ENCODE measurements around the gene C16orf86. TPM values are rescaled to one million over a fixed set of nuclear protein-coding genes. Genes with fewer than 3 reads are reported as not detected.

The C16orf86 gene
- total RNA-seq, 4 donors from 2014 or later = 3.6 to 12.9 (median 5.0) TPM

DNA sequence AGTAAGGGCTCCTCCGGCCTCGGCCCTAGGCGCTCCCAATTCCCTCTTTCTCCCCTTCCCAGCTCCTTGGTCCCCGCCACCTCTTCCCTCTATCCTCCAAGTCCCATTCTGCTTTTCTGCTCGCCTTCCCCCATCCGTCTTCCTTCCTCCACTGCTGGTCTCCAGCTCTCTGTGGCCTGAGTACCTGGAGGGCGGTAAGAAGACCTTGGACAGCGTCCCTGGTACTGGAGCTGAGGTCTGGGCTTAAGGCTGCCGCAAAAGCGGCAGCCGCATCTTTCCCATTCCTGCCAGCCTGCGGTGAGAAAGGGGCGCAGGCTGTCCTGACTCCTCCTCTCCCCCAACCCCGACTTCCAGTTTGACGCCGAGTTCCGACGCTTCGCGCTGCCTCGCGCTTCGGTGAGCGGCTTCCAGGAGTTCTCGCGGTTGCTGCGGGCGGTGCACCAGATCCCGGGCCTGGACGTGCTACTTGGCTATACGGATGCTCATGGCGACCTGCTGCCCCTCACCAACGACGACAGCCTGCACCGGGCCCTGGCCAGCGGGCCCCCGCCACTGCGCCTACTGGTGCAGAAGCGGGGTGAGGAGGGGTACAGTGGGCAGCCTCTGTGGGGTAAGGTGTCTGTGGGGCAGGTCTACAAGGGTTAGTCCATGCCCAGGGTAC is 5.4 kb upstream of the C16orf86 start:
- Histone ChIP-seq H3K27me3 (no peaks in the 10 kb centered on the region), H3K36me3 (peaks cover 0 to 55% of the 10 kb centered on the region in 2 donors), H3K4me1 (peaks cover 0 to 47% (median 23%) of the 10 kb centered on the region in 3 donors), H3K9me3 (no peaks in the 10 kb centered on the region), H3K4me3 (peak overlapping the region; percentile 36 to 89), H3K27ac (peak overlapping the region; percentile 77 to 98 (median 96))
- ATAC-seq = no peak
- 0% methylated on average over 7 of the region's 39 CpGs; no CpG with 5 or more reads in 1 of the 2 donors for WGBS, 2 donors (ENCODE audit: low coverage in 1 of 2)
- TF ChIP-seq CTCF (IDR thresholded peaks at IDR 0.05) = no peak

DNA sequence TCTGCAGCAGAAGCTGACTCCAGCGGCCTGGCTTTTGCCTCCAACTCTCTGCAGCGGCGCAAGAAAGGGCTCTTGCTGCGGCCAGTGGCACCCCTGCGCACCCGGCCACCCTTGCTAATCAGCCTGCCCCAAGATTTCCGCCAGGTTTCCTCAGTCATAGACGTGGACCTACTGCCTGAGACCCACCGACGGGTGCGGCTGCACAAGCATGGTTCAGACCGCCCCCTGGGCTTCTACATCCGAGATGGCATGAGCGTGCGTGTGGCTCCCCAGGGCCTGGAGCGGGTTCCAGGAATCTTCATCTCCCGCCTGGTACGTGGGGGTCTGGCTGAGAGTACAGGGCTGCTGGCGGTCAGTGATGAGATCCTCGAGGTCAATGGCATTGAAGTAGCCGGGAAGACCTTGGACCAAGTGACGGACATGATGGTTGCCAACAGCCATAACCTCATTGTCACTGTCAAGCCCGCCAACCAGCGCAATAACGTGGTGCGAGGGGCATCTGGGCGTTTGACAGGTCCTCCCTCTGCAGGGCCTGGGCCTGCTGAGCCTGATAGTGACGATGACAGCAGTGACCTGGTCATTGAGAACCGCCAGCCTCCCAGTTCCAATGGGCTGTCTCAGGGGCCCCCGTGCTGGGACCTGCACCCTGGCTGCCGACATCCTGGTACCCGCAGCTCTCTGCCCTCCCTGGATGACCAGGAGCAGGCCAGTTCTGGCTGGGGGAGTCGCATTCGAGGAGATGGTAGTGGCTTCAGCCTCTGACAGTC is 4.5 kb upstream of the C16orf86 start:
- ATAC-seq = no peak
- H3K27me3 ChIP-seq = no peaks in the 10 kb centered on the region
- H3K9me3 ChIP-seq = no peaks in the 10 kb centered on the region
- WGBS, 2 donors (ENCODE audit: low coverage in 1 of 2) = 100% methylated on average over 2 of the region's 34 CpGs; no CpG with 5 or more reads in 1 of the 2 donors
- H3K36me3 ChIP-seq = peaks cover 0 to 49% of the 10 kb centered on the region in 2 donors
- TF ChIP-seq CTCF (IDR thresholded peaks at IDR 0.05) = no peak
- TF ChIP-seq EP300 (IDR thresholded peaks at IDR 0.05) = no peak
- TF ChIP-seq POLR2A (IDR thresholded peaks at IDR 0.05) = no peak
- TF ChIP-seq POLR2AphosphoS5 (IDR thresholded peaks at IDR 0.05) = no peak
- peaks cover 0 to 54% (median 25%) of the 10 kb centered on the region in 3 donors for H3K4me1 ChIP-seq
- H3K27ac ChIP-seq = peak overlapping the region in 3 of 4 donors; percentile 95 to 98 (median 98)
- no peak overlapping the region for H3K4me3 ChIP-seq

DNA sequence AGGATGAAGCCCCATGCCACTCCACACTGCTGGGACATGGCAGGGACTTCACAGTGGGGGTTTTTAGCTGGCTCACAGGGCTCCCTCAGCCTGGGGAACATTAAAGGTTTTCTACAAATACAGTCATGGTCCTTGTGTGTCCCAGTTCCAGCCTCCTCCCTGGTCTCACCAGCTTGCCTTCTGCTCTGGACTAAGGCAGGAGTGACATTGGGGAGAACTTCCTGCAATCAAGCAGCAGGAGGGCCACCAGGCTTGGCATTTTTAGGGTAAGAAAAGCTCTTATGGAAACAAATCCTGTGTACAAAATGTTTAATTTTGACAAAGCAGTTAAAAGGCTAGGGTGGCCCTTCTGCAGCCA is 4.0 kb upstream of the C16orf86 start:
- TF ChIP-seq CTCF (IDR thresholded peaks at IDR 0.05) (no peak), POLR2AphosphoS5 (IDR thresholded peaks at IDR 0.05) (no peak), POLR2A (IDR thresholded peaks at IDR 0.05) (no peak), EP300 (IDR thresholded peaks at IDR 0.05) (no peak)
- no peaks in the 10 kb centered on the region for H3K27me3 ChIP-seq
- H3K9me3 ChIP-seq = no peaks in the 10 kb centered on the region
- ATAC-seq = no peak
- H3K4me3 ChIP-seq = no peak overlapping the region
- peaks cover 0 to 60% (median 30%) of the 10 kb centered on the region in 3 donors for H3K4me1 ChIP-seq
- peaks cover 0 to 44% of the 10 kb centered on the region in 2 donors for H3K36me3 ChIP-seq
- no peak overlapping the region for H3K27ac ChIP-seq

DNA sequence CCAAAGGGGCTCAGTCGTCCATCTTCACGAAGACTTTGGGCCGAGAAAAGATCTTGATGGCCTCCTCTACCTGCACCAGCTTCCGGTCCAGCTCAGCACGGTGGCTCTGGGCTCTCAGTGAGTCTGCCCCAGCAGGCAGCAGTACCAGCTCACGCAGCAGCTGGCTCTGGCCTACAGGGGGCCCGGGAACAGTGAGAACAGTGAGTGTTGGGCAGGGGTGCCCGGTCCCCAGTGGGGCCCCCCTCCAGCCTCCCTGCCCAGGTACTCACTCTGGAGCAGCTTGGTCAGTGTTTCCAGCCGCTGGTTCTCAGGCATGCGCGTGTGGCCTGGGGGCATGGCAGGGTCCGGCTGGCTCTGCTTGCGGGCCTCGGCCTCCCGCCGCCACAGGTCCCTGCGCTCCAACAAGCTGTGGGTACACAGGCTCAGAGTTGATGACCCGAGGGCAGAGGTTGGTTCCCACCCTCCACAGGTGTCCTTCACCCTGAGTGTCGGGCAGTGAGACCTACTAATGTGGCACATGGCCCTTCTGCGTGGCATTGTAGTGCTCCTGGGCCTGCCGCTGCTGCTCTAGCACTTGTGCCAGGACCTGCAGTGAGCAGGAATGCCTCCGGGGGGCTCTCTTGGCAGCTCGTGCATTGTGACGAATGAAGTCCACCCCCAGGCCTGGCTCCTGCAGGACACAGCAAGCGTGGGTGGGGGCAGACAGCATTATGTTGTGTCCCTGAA is 3.3 kb upstream of the C16orf86 start:
- TF ChIP-seq EP300 (IDR thresholded peaks at IDR 0.05) (no peak), CTCF (IDR thresholded peaks at IDR 0.05) (no peak), POLR2A (IDR thresholded peaks at IDR 0.05) (no peak), POLR2AphosphoS5 (IDR thresholded peaks at IDR 0.05) (no peak)
- H3K27me3 ChIP-seq = no peaks in the 10 kb centered on the region
- peaks cover 0 to 65% (median 37%) of the 10 kb centered on the region in 3 donors for H3K4me1 ChIP-seq
- H3K9me3 ChIP-seq = no peaks in the 10 kb centered on the region
- no peak for ATAC-seq
- WGBS, 2 donors (ENCODE audit: low coverage in 1 of 2) = 80% methylated on average over 1 of the region's 25 CpGs; no CpG with 5 or more reads in 1 of the 2 donors
- H3K27ac ChIP-seq = no peak overlapping the region
- peaks cover 0 to 37% of the 10 kb centered on the region in 2 donors for H3K36me3 ChIP-seq
- H3K4me3 ChIP-seq = no peak overlapping the region

Measured in gastroesophageal sphincter (tissue), 4 donors.